B cell (primary cell): Measurements from ENCODE around the gene CHCHD3. TPM values are rescaled to one million over a fixed set of nuclear protein-coding genes. Genes with fewer than 3 reads are reported as not detected.

Experiments
- ATAC-seq: fragments of 200-7000 bp; cut with Tn5 transposase; one replicate; pipeline ENCODE4 v1.10.0; 2021; ENCODE audit warnings: low read depth, mild to moderate bottlenecking, moderate number of reproducible peaks, moderate library complexity
- CTCF ChIA-PET: fragments of 350-600 bp; sonication (Branson Sonifier 250); formaldehyde crosslinking; loops from one replicate; lab custom pipeline; 2021; ENCODE audit warnings: antibody characterized with exemption, inconsistent platforms; lab: Charles Lee
- POLR2A ChIA-PET: fragments of 350-600 bp; sonication (Branson Sonifier 250); formaldehyde crosslinking; loops from one replicate; lab custom pipeline; 2021; ENCODE audit warnings: antibody characterized with exemption; lab: Charles Lee
- DNase-seq: peaks from one replicate; pipeline ENCODE4 v3.0.0; 2013
- H2AFZ ChIP-seq: 2 replicates; pipeline ENCODE4 v1.6.1; 2012; ENCODE audit warnings: mild to moderate bottlenecking, low read depth, low read length; ENCODE audit not compliant: insufficient read depth, poor library complexity, severe bottlenecking
- H3K27ac ChIP-seq, 2 donors: 1 replicate in 1 of 2; 2 replicates in 1 of 2; pipeline ENCODE4 v1.5.1; 2012 to 2013; ENCODE audit warnings: low read length in 2 of 2, mild to moderate bottlenecking in 2 of 2, moderate library complexity in 1 of 2
- H3K27me3 ChIP-seq, 4 experiments: fragments of 200-600 bp in 1 of 4; sonication (generic) in 1 of 4; replicated peaks in 1 of 4; 1 replicate in 2 of 4; 2 replicates in 2 of 4; pipeline versions ENCODE4 v1.6.1 to v1.7.0; 2013 to 2016; ENCODE audit warnings: low read length in 3 of 4, mild to moderate bottlenecking in 2 of 4, mixed read lengths in 1 of 4, moderate library complexity in 1 of 4; ENCODE audit not compliant: insufficient read depth in 4 of 4, control insufficient read depth in 3 of 4; ENCODE audit errors: control extremely low read depth in 1 of 4
- H3K36me3 ChIP-seq, 2 experiments: replicated peaks in 1 of 2; 1 replicate in 1 of 2; 2 replicates in 1 of 2; pipeline versions ENCODE4 v1.6.1 to v1.7.1; 2013; ENCODE audit warnings: low read length in 1 of 2; ENCODE audit not compliant: insufficient read depth in 2 of 2, control insufficient read depth in 1 of 2; ENCODE audit errors: control extremely low read depth in 1 of 2, extremely low read depth in 1 of 2
- H3K4me1 ChIP-seq, 2 donors: fragments of 200-600 bp in 1 of 2; sonication (generic) in 1 of 2; 1 replicate in 1 of 2; 2 replicates in 1 of 2; pipeline versions ENCODE4 v1.5.1 to v1.6.1; 2013 to 2017; ENCODE audit warnings: low read length in 2 of 2; ENCODE audit not compliant: control insufficient read depth in 2 of 2, insufficient read depth in 2 of 2
- H3K4me2 ChIP-seq: replicated peaks from 2 replicates; pipeline ENCODE3; 2012; ENCODE audit warnings: mild to moderate bottlenecking, low read depth, low read length; ENCODE audit not compliant: poor library complexity, severe bottlenecking
- H3K4me3 ChIP-seq, 5 experiments: fragments of 200-600 bp in 1 of 5; sonication (generic) in 1 of 5; 1 replicate in 3 of 5; 2 replicates in 2 of 5; pipeline versions ENCODE4 v1.5.1 to v1.7.0; 2011 to 2016; ENCODE audit warnings: low read length in 4 of 5, mild to moderate bottlenecking in 4 of 5, low read depth in 2 of 5, control low read depth in 1 of 5, moderate library complexity in 1 of 5; ENCODE audit not compliant: insufficient read depth in 1 of 5; ENCODE audit errors: control extremely low read depth in 1 of 5, extremely low read depth in 1 of 5
- H3K79me2 ChIP-seq: fragments of 200-600 bp; sonication (generic); one replicate; pipeline ENCODE4 v1.6.0; 2016; ENCODE audit warnings: low read length; ENCODE audit not compliant: control insufficient read depth, insufficient read depth
- H3K9ac ChIP-seq: fragments of 200-600 bp; sonication (generic); 2 replicates; pipeline ENCODE4 v1.6.1; 2017; ENCODE audit warnings: mild to moderate bottlenecking, low read length, moderate library complexity
- H3K9me3 ChIP-seq, 3 donors: one replicate each; pipeline versions ENCODE4 v1.6.1 to v1.7.1; 2013; ENCODE audit warnings: low read length in 2 of 3; ENCODE audit not compliant: control insufficient read depth in 2 of 3, insufficient read depth in 1 of 3; ENCODE audit errors: control extremely low read depth in 1 of 3
- H4K20me1 ChIP-seq: 2 replicates; pipeline ENCODE4 v1.6.0; 2012; ENCODE audit warnings: mild to moderate bottlenecking, low read length; ENCODE audit not compliant: insufficient read depth, control insufficient read depth, poor library complexity, severe bottlenecking
- H3K27ac Mint-ChIP-seq: one replicate; pipeline ENCODE4 v1.8.0; 2021; ENCODE audit warnings: mixed read lengths
- H3K27me3 Mint-ChIP-seq: one replicate; pipeline ENCODE4 v1.8.0; 2021; ENCODE audit warnings: mixed read lengths
- H3K4me1 Mint-ChIP-seq: one replicate; pipeline ENCODE4 v1.8.0; 2021; ENCODE audit warnings: mixed read lengths
- H3K4me3 Mint-ChIP-seq: one replicate; pipeline ENCODE4 v1.8.0; 2021; ENCODE audit warnings: mixed read lengths
- H3K9me3 Mint-ChIP-seq: one replicate; pipeline ENCODE4 v1.8.0; 2022; ENCODE audit warnings: mixed read lengths; ENCODE audit not compliant: insufficient read depth
- CTCF ChIP-seq: fragments of 200-600 bp; IDR thresholded peaks from one replicate; pipeline ENCODE4 v1.8.0; 2022; ENCODE audit warnings: antibody characterized with exemption, mild to moderate bottlenecking
- EZH2 ChIP-seq: IDR thresholded peaks from 2 replicates; pipeline ENCODE4 v1.6.1; 2012; ENCODE audit warnings: borderline replicate concordance, low read depth, mild to moderate bottlenecking, moderate library complexity, low read length; ENCODE audit not compliant: insufficient read depth, poor library complexity, severe bottlenecking
- WGBS: methylation state at CpG from one replicate; pipeline ENCODE4 v1.1.5; 2013; ENCODE audit warnings: missing lambda C conversion rate; ENCODE audit not compliant: insufficient coverage; 5-methylcytosine and 5-hydroxymethylcytosine counted together
- intact Hi-C: fragments of 100-400 bp; cut with micrococcal nuclease; formaldehyde crosslinking; loops from one replicate; pipeline ENCODE4 v1.10.0; 2022
- polyA plus RNA-seq: library from polyadenylated mRNA; depleted of rRNA; stranded (reverse); fragments of >200 nt; gene quantifications from 2 replicates; pipeline ENCODE4 v1.2.3, GENCODE V29; 2012
- total RNA-seq, 2 donors: library from RNA; stranded (reverse); fragments of 120-200 nt in 1 of 2; gene quantifications; 1 replicate in 1 of 2; 2 replicates in 1 of 2; pipeline versions ENCODE4 v1.2.3 to v1.2.4, GENCODE V29; 2013 to 2022

CHCHD3 gene
- total and polyA plus RNA-seq, 2 donors (not counting 1 experiment from before 2014, with no cell fraction given), result 20.1 to 38.4 TPM

- no peaks in the 10 kb centered on the region for H3K27me3 Mint-ChIP-seq
- no peak overlapping the region for H3K4me2 ChIP-seq
- H3K27ac Mint-ChIP-seq, result no peak overlapping the region
- no peaks in the 10 kb centered on the region for H3K79me2 ChIP-seq
- H3K4me3 Mint-ChIP-seq, result no peak overlapping the region
- DNase-seq (no peak), ATAC-seq (no peak)
- no peaks in the 10 kb centered on the region for H3K9me3 ChIP-seq
- no peak overlapping the region for H3K9ac ChIP-seq
- no peaks in the 10 kb centered on the region for H4K20me1 ChIP-seq
- H3K4me1 ChIP-seq, result peaks cover 3 to 4% of the 10 kb centered on the region in 2 donors
- no peaks in the 10 kb centered on the region for H3K9me3 Mint-ChIP-seq
- no peak overlapping the region for H2AFZ ChIP-seq
- no peak for TF ChIP-seq EZH2
- TF ChIP-seq CTCF, result no peak
- no peaks in the 10 kb centered on the region for H3K27me3 ChIP-seq
- ChIA-PET POLR2A (no interaction called here), CTCF (no interaction called here)
- peaks cover 20% of the 10 kb centered on the region for H3K4me1 Mint-ChIP-seq
- intact Hi-C loops, result no loop called here
- H3K36me3 ChIP-seq, result peaks cover 3 to 9% of the 10 kb centered on the region in 2 experiments
- WGBS, result no CpG with 5 or more reads among the region's 3 CpGs
- H3K4me3 ChIP-seq, result no peak overlapping the region
- H3K27ac ChIP-seq, result no peak overlapping the region
Measured at GRCh38 chr7:132881317-132881716, 200.6 kb downstream of the CHCHD3 start.

GRCh38 chr7:132879579-132879978 lies 202.3 kb downstream of the CHCHD3 start:
- no peak overlapping the region for H3K27ac Mint-ChIP-seq
- intact Hi-C loops, result no loop called here
- no peak overlapping the region for H3K4me3 Mint-ChIP-seq
- H3K27me3 Mint-ChIP-seq, result no peaks in the 10 kb centered on the region
- TF ChIP-seq CTCF (no peak), EZH2 (no peak)
- Histone ChIP-seq H3K4me1 (peaks cover 3 to 4% of the 10 kb centered on the region in 2 donors), H3K4me2 (no peak overlapping the region), H3K9me3 (no peaks in the 10 kb centered on the region), H3K9ac (no peak overlapping the region), H2AFZ (no peak overlapping the region), H3K27ac (no peak overlapping the region), H3K36me3 (peaks cover 0 to 3% of the 10 kb centered on the region in 2 experiments), H4K20me1 (no peaks in the 10 kb centered on the region), H3K4me3 (no peak overlapping the region), H3K27me3 (no peaks in the 10 kb centered on the region), H3K79me2 (no peaks in the 10 kb centered on the region)
- POLR2A ChIA-PET, result no interaction called here
- no peak for ATAC-seq
- CTCF ChIA-PET, result interaction anchor here (0.7 kb wide), 1 partner anchor 16 kb away, joined by 3 read pairs; no protein-coding TSS in a partner anchor
- WGBS, result 93% methylated on average over 3 of the region's 7 CpGs
- peaks cover 20% of the 10 kb centered on the region for H3K4me1 Mint-ChIP-seq
- H3K9me3 Mint-ChIP-seq, result no peaks in the 10 kb centered on the region
- DNase-seq, result no peak
